Stimulated activated CD4-positive, alpha-beta T cell treated with anti-CD3 and anti-CD28 coated beads, TNF-alpha, amount 100 ng/mL, for 48 hours (primary cell): Measurements from ENCODE around the gene MC1R.
"Not testable (repeated sequence)": the region's sequence is repeated elsewhere in the genome, so short reads cannot be mapped to it uniquely, and the experiment has no call there.

Experiments used
- DNase-seq, 3 donors: peaks; one replicate each; pipeline ENCODE4 v3.0.0-alpha.2; 2020; ENCODE audit warnings: low read depth in 3 of 3

MC1R gene

GRCh38 chr16:89958596-89958995, 39.9 kb downstream of the MC1R start:
- DNase-seq, result no peak

GRCh38 chr16:89960966-89961365, 42.3 kb downstream of the MC1R start:
- no peak for DNase-seq

GRCh38 chr16:89961920-89962319, 43.3 kb downstream of the MC1R start:
- DNase-seq, result no peak

- no peak for DNase-seq
These were observed 44.3 kb downstream of the MC1R start for GRCh38 chr16:89962754-89963498.

- no peak for DNase-seq
These were observed 45.5 kb downstream of the MC1R start for GRCh38 chr16:89964201-89964600.

GRCh38 chr16:89965447-89966225, 47.0 kb downstream of the MC1R start:
- DNase-seq, result no peak

GRCh38 chr16:89966756-89967155, 48.1 kb downstream of the MC1R start:
- no peak for DNase-seq

- DNase-seq, result not testable (repeated sequence)
These were observed 48.8 kb downstream of the MC1R start for GRCh38 chr16:89967436-89967835.

- not testable (repeated sequence) for DNase-seq
These were observed 49.4 kb downstream of the MC1R start for GRCh38 chr16:89968074-89968473.

- DNase-seq, result no peak
These were observed 51.2 kb downstream of the MC1R start for GRCh38 chr16:89969741-89970410.
